PC-9 (cell line): ENCODE data around the gene SETDB2.

Experiments
- EZH2 ChIP-seq: fragments of 200-600 bp; sonication (generic); IDR thresholded peaks from 2 replicates; pipeline ENCODE4 v1.8.0; 2017; ENCODE audit warnings: antibody characterized with exemption, low read depth
- TF ChIP-seq, protein P1 (sequence below): fragments of 200-600 bp; sonication (generic); conservative IDR thresholded peaks from 2 replicates; pipeline ENCODE4 v1.6.1; 2017; ENCODE audit warnings: mixed run types, antibody characterized with exemption, mild to moderate bottlenecking, moderate library complexity

DNA sequence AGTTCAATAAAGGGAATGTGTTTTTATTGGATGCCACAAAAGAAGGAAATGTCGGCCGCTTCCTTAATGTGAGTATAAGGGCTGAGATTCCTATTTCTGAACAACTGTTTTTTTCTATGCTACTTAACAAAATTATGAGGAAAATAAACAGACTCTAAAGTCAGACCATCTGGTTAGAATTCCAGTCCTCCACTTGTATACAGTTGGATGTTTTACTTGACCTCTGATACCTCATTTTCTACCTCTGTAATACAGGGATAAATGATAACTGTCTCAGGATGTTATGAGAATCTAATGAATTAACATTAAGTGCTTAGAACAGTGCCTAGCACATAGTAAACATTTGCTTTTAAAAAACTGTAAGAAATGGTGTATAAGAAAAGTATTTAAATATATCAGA lies 44.5 kb downstream of the SETDB2 start:
- TF ChIP-seq, protein P1, sequence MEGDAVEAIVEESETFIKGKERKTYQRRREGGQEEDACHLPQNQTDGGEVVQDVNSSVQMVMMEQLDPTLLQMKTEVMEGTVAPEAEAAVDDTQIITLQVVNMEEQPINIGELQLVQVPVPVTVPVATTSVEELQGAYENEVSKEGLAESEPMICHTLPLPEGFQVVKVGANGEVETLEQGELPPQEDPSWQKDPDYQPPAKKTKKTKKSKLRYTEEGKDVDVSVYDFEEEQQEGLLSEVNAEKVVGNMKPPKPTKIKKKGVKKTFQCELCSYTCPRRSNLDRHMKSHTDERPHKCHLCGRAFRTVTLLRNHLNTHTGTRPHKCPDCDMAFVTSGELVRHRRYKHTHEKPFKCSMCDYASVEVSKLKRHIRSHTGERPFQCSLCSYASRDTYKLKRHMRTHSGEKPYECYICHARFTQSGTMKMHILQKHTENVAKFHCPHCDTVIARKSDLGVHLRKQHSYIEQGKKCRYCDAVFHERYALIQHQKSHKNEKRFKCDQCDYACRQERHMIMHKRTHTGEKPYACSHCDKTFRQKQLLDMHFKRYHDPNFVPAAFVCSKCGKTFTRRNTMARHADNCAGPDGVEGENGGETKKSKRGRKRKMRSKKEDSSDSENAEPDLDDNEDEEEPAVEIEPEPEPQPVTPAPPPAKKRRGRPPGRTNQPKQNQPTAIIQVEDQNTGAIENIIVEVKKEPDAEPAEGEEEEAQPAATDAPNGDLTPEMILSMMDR = no peak
- no peak for TF ChIP-seq EZH2
